Spinal cord (tissue), 10 donors: Measurements from ENCODE around the gene BOC. TPM values are rescaled to one million over a fixed set of nuclear protein-coding genes. Genes with fewer than 3 reads are reported as not detected.

Source experiments
- DNase-seq, 6 donors: peaks; one replicate each; pipeline versions ENCODE4 v3.0.0 to v3.0.0-alpha.2; 2013 to 2015; ENCODE audit warnings: low spot score in 6 of 6, low read depth in 4 of 6
- H3K27ac ChIP-seq: one replicate; pipeline ENCODE4 v1.5.1; 2013; ENCODE audit warnings: low read depth, low read length, control low read depth
- H3K27me3 ChIP-seq: one replicate; pipeline ENCODE4 v1.6.1; 2013; ENCODE audit warnings: low read length; ENCODE audit not compliant: control insufficient read depth, insufficient read depth
- H3K36me3 ChIP-seq: one replicate; pipeline ENCODE4 v1.6.1; 2013; ENCODE audit warnings: low read length; ENCODE audit not compliant: control insufficient read depth, insufficient read depth
- H3K4me1 ChIP-seq: one replicate; pipeline ENCODE4 v1.6.1; 2013; ENCODE audit warnings: low read length; ENCODE audit not compliant: control insufficient read depth, insufficient read depth
- H3K4me3 ChIP-seq: one replicate; pipeline ENCODE4 v1.5.1; 2013; ENCODE audit warnings: low read depth, low read length, control low read depth
- H3K9me3 ChIP-seq: one replicate; pipeline ENCODE4 v1.6.1; 2013; ENCODE audit warnings: low read length; ENCODE audit not compliant: control insufficient read depth, insufficient read depth
- WGBS: methylation state at CpG from one replicate; pipeline ENCODE4 v1.1.5; 2013; ENCODE audit warnings: missing lambda C conversion rate; ENCODE audit not compliant: insufficient coverage; 5-methylcytosine and 5-hydroxymethylcytosine counted together
- polyA plus RNA-seq, 2 donors: library from polyadenylated mRNA; unstranded; fragments of 120-200 nt; gene quantifications; one replicate each; pipeline ENCODE4 v1.2.1, GENCODE V29; 2013; ENCODE audit not compliant: insufficient read length in 2 of 2
- total RNA-seq, 2 donors: library from RNA; depleted of rRNA in 1 of 2; stranded (reverse); fragments of 120-200 nt in 1 of 2; fragments of >200 nt in 1 of 2; gene quantifications; one replicate each; pipeline versions ENCODE4 v1.2.3 to v1.2.4, GENCODE V29; 2013 to 2014
- donor health status: healthy.

Gene BOC
- total and polyA plus RNA-seq, 4 donors: 37.7 to 57.0 (median 47.3) TPM

GRCh38 chr3:113271594-113272384, 60.4 kb downstream of the BOC start:
- WGBS: 76% methylated on average over 8 of the region's 9 CpGs
- Histone ChIP-seq H3K4me3 (no peak overlapping the region), H3K27me3 (no peaks in the 10 kb centered on the region), H3K27ac (no peak overlapping the region), H3K9me3 (no peaks in the 10 kb centered on the region), H3K4me1 (peaks cover 54% of the 10 kb centered on the region), H3K36me3 (peaks cover 60% of the 10 kb centered on the region)
- DNase-seq: no peak

DNA sequence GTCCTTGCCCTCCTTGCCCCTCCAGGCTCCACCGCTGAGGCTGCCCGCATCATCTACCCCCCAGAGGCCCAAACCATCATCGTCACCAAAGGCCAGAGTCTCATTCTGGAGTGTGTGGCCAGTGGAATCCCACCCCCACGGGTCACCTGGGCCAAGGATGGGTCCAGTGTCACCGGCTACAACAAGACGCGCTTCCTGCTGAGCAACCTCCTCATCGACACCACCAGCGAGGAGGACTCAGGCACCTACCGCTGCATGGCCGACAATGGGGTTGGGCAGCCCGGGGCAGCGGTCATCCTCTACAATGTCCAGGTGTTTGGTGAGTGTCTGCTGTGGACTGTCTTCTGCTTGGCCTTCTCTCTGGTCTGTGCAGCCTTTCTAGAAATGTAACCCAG, 61.0 kb downstream of the BOC start:
- WGBS: 94% methylated on average over 11 of the region's 13 CpGs
- peaks cover 58% of the 10 kb centered on the region for H3K4me1 ChIP-seq
- no peak overlapping the region for H3K27ac ChIP-seq
- no peak overlapping the region for H3K4me3 ChIP-seq
- H3K27me3 ChIP-seq: no peaks in the 10 kb centered on the region
- no peaks in the 10 kb centered on the region for H3K9me3 ChIP-seq
- DNase-seq: no peak
- peaks cover 58% of the 10 kb centered on the region for H3K36me3 ChIP-seq

DNA sequence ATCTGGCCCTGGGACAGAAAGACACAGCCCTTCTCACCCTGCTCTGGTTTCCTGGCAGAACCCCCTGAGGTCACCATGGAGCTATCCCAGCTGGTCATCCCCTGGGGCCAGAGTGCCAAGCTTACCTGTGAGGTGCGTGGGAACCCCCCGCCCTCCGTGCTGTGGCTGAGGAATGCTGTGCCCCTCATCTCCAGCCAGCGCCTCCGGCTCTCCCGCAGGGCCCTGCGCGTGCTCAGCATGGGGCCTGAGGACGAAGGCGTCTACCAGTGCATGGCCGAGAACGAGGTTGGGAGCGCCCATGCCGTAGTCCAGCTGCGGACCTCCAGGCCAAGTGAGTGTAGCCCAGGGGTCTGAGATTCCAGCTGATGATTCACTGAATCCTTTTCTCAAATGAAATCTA, 61.7 kb downstream of the BOC start:
- DNase-seq: no peak
- Histone ChIP-seq H3K4me3 (no peak overlapping the region), H3K27ac (no peak overlapping the region), H3K36me3 (peaks cover 55% of the 10 kb centered on the region), H3K9me3 (no peaks in the 10 kb centered on the region), H3K4me1 (peaks cover 59% of the 10 kb centered on the region), H3K27me3 (no peaks in the 10 kb centered on the region)
- 68% methylated on average over 15 of the region's 15 CpGs for WGBS

- Histone ChIP-seq H3K9me3 (no peaks in the 10 kb centered on the region), H3K4me3 (no peak overlapping the region), H3K27ac (peak overlapping the region; percentile 88), H3K36me3 (peaks cover 55% of the 10 kb centered on the region), H3K27me3 (no peaks in the 10 kb centered on the region), H3K4me1 (peaks cover 57% of the 10 kb centered on the region)
- no peak for DNase-seq
- WGBS: 94% methylated on average over 9 of the region's 13 CpGs
Measured at GRCh38 chr3:113273604-113274378, 62.4 kb downstream of the BOC start.

- no peak overlapping the region for H3K4me3 ChIP-seq
- H3K36me3 ChIP-seq: peaks cover 62% of the 10 kb centered on the region
- 80% methylated on average over 16 of the region's 20 CpGs for WGBS
- peak in 2 of 6 donors; percentile 55 to 69 for DNase-seq
- H3K4me1 ChIP-seq: peaks cover 55% of the 10 kb centered on the region
- no peaks in the 10 kb centered on the region for H3K27me3 ChIP-seq
- H3K9me3 ChIP-seq: no peaks in the 10 kb centered on the region
- peak overlapping the region; percentile 88 for H3K27ac ChIP-seq
Measured at GRCh38 chr3:113274425-113275257, 63.3 kb downstream of the BOC start.

GRCh38 chr3:113275258-113275556, 63.9 kb downstream of the BOC start:
- DNase-seq: no peak
- 85% methylated on average over 6 of the region's 6 CpGs for WGBS
- Histone ChIP-seq H3K27ac (peak overlapping the region; percentile 88), H3K4me3 (no peak overlapping the region), H3K27me3 (no peaks in the 10 kb centered on the region), H3K36me3 (peaks cover 64% of the 10 kb centered on the region), H3K4me1 (peaks cover 53% of the 10 kb centered on the region), H3K9me3 (no peaks in the 10 kb centered on the region)

DNA sequence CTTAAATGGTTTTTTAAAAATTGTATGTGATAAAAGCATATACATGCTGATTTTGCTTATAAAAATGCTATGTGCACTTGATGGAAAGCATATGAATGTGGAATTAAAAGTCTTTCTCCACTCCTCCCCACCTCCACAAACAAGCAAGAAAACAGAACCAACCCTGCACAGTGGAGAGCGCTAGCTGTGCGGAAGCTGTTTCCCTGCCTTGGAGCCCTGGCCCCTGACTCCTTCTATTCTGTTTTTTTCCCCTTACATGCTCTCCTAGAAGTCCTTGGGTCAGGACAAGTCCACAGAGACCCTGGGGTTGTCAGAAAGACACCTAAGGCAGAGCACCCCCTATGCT, 64.2 kb downstream of the BOC start:
- WGBS: 41% methylated on average over 2 of the region's 2 CpGs
- peak overlapping the region; percentile 88 for H3K27ac ChIP-seq
- H3K27me3 ChIP-seq: no peaks in the 10 kb centered on the region
- H3K36me3 ChIP-seq: peaks cover 62% of the 10 kb centered on the region
- no peaks in the 10 kb centered on the region for H3K9me3 ChIP-seq
- peaks cover 52% of the 10 kb centered on the region for H3K4me1 ChIP-seq
- no peak for DNase-seq
- H3K4me3 ChIP-seq: no peak overlapping the region

DNA sequence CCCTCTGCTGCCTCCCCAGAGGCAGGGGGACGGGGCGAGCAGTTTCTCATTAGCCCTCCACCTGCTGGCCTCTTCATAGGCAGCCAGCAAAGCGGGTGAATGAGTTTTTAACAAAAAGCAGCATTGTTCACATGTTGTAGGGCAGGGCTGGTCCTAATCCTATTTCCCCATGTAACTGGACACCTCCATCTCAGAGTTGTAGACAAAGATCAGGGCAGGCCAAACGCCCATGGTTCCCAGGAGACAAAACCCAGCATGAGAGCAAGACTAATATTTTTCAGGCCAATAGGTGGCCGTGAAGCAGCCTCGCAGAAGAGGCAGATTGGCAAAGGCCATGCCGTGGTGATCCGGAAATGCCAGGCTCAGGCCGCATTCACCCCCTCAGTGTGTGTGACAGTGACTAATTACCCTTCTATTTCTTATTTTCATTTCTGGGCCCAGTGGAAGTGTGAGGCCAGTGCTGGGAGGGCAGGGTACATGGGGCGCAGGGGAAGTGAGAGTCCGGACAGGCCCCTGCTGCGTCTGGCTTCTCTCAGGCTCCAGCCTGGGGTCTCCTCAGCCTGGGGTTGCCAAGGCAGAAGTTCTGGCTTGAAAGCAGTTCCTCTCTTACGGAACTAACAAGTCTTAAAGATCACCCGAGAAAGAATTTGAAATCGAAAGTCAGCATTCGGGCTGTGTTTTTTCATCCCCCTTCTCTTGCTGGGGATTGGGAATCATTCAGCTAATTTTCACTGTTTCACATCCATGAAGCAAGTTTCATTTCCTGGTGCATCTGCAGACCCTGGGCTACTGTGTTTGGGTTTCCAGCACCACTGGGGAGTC, 64.8 kb downstream of the BOC start:
- Histone ChIP-seq H3K4me1 (peaks cover 46% of the 10 kb centered on the region), H3K27me3 (no peaks in the 10 kb centered on the region), H3K9me3 (no peaks in the 10 kb centered on the region), H3K4me3 (peak overlapping the region; percentile 14), H3K27ac (peak overlapping the region; percentile 88), H3K36me3 (peaks cover 59% of the 10 kb centered on the region)
- peak in 2 of 6 donors; percentile 51 to 79 for DNase-seq
- WGBS: 20% methylated on average over 14 of the region's 16 CpGs

DNA sequence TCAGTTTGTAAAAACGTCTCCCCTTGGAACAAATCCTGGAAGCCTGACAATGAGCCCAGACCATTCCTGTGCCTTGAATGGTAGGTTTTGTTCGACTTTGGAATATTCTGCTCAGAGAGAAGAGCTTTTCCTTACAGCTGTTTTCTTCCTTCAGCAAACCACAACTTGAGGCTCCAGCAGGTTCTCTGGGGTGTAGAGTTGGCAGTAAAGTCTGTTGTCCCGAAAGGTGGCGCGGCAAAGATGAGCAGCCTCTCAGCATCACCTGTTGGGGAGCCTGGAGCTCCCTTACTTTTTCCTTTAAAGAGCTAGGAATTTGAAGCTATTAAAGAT, 65.4 kb downstream of the BOC start:
- peak in 1 of 6 donors; percentile 78 for DNase-seq
- no peaks in the 10 kb centered on the region for H3K9me3 ChIP-seq
- peaks cover 44% of the 10 kb centered on the region for H3K4me1 ChIP-seq
- H3K27me3 ChIP-seq: no peaks in the 10 kb centered on the region
- H3K27ac ChIP-seq: peak overlapping the region; percentile 88
- no peak overlapping the region for H3K4me3 ChIP-seq
- peaks cover 59% of the 10 kb centered on the region for H3K36me3 ChIP-seq
- WGBS: 14% methylated on average over 1 of the region's 5 CpGs
